RPMI8226 (cell line): ENCODE results near the gene COPS3.
"Not testable (repeated sequence)": the region's sequence is repeated elsewhere in the genome, so short reads cannot be mapped to it uniquely, and the experiment has no call there.

Experiments
- DNase-seq: peaks from one replicate; pipeline ENCODE4 v3.0.0-alpha.2; 2015

COPS3 gene

GRCh38 chr17:17301659-17302058, 20.6 kb upstream of the COPS3 start:
- not testable (repeated sequence) for DNase-seq

- peak; percentile 75 for DNase-seq
Observed at GRCh38 chr17:17300624-17301568, 19.9 kb upstream of the COPS3 start.

GRCh38 chr17:17298108-17298507, 17.1 kb upstream of the COPS3 start:
- DNase-seq = no peak

GRCh38 chr17:17297217-17297616, 16.2 kb upstream of the COPS3 start:
- DNase-seq = no peak

- peak; percentile 60 for DNase-seq
Observed at GRCh38 chr17:17295141-17295540, 14.1 kb upstream of the COPS3 start.

GRCh38 chr17:17289701-17290100, 8.7 kb upstream of the COPS3 start:
- DNase-seq = no peak

- DNase-seq = no peak
Observed at GRCh38 chr17:17289086-17289485, 8.0 kb upstream of the COPS3 start.

- DNase-seq = no peak
Observed at GRCh38 chr17:17285951-17286350, 4.9 kb upstream of the COPS3 start.

- no peak for DNase-seq
Observed at GRCh38 chr17:17279316-17279715, 1.7 kb downstream of the COPS3 start.

GRCh38 chr17:17277431-17277830, 3.6 kb downstream of the COPS3 start:
- not testable (repeated sequence) for DNase-seq

GRCh38 chr17:17275971-17276370, 5.1 kb downstream of the COPS3 start:
- no peak for DNase-seq

GRCh38 chr17:17269926-17270773, 10.9 kb downstream of the COPS3 start:
- DNase-seq = no peak

GRCh38 chr17:17264430-17264829, 16.6 kb downstream of the COPS3 start:
- no peak for DNase-seq

- no peak for DNase-seq
Observed at GRCh38 chr17:17258998-17259397, 22.0 kb downstream of the COPS3 start.

- DNase-seq = no peak
Observed at GRCh38 chr17:17258011-17258410, 23.0 kb downstream of the COPS3 start.

GRCh38 chr17:17256316-17256715, 24.7 kb downstream of the COPS3 start:
- no peak for DNase-seq

- DNase-seq = not testable (repeated sequence)
Observed at GRCh38 chr17:17255689-17256088, 25.4 kb downstream of the COPS3 start.

GRCh38 chr17:17254036-17254435, 27.0 kb downstream of the COPS3 start:
- DNase-seq = no peak

GRCh38 chr17:17253406-17253805, 27.6 kb downstream of the COPS3 start:
- DNase-seq = no peak

- DNase-seq = no peak
Observed at GRCh38 chr17:17252149-17252661, 28.8 kb downstream of the COPS3 start.

- no peak for DNase-seq
Observed at GRCh38 chr17:17246879-17247278, 34.2 kb downstream of the COPS3 start.

- no peak for DNase-seq
Observed at GRCh38 chr17:17243163-17243562, 37.9 kb downstream of the COPS3 start.

GRCh38 chr17:17242246-17242645, 38.8 kb downstream of the COPS3 start:
- DNase-seq = no peak

GRCh38 chr17:17241656-17242055, 39.4 kb downstream of the COPS3 start:
- no peak for DNase-seq
